ENCODE measurements around the gene TBX5.

Gene TBX5

GRCh38 chr12:114320101-114320500 lies 85.8 kb downstream of the TBX5 start:
- TF ChIP-seq CTCF (IDR thresholded peaks at IDR 0.05; ENCODE audit: low read depth, low read length), result no peak
- no peak overlapping the region for H3K4me3 ChIP-seq (ENCODE audit: low read depth, low read length)

GRCh38 chr12:114319422-114319821 lies 86.5 kb downstream of the TBX5 start:
- no peak overlapping the region for H3K4me3 ChIP-seq (ENCODE audit: low read depth, low read length)
- no peak for TF ChIP-seq CTCF (IDR thresholded peaks at IDR 0.05; ENCODE audit: low read depth, low read length)

DNA sequence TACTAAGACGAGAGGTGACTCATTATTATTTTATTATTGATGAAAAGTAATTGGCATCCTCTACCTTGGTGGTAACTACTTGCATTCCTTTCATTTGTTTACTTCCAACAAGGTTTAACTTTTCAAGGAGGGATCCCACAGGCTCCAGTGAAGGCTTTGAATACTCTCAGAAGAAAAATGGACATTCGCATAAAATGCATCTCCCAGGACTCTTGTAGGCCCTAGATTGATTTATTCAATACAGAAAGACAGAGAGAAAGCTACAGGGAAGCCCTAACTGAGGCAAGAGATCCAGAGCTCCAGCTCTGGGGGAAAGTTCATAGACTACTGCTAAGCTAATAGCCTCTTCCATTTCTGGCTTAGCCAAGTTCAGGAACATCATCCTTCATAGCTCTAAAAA lies 87.0 kb downstream of the TBX5 start:
- no peak overlapping the region for H3K4me3 ChIP-seq (ENCODE audit: low read depth, low read length)
- TF ChIP-seq CTCF (IDR thresholded peaks at IDR 0.05; ENCODE audit: low read depth, low read length), result no peak

GRCh38 chr12:114316076-114316475 lies 89.9 kb downstream of the TBX5 start:
- no peak for TF ChIP-seq CTCF (IDR thresholded peaks at IDR 0.05; ENCODE audit: low read depth, low read length)
- no peak overlapping the region for H3K4me3 ChIP-seq (ENCODE audit: low read depth, low read length)

GRCh38 chr12:114314974-114315720 lies 90.8 kb downstream of the TBX5 start:
- H3K4me3 ChIP-seq (ENCODE audit: low read depth, low read length), result no peak overlapping the region
- TF ChIP-seq CTCF (IDR thresholded peaks at IDR 0.05; ENCODE audit: low read depth, low read length), result no peak

DNA sequence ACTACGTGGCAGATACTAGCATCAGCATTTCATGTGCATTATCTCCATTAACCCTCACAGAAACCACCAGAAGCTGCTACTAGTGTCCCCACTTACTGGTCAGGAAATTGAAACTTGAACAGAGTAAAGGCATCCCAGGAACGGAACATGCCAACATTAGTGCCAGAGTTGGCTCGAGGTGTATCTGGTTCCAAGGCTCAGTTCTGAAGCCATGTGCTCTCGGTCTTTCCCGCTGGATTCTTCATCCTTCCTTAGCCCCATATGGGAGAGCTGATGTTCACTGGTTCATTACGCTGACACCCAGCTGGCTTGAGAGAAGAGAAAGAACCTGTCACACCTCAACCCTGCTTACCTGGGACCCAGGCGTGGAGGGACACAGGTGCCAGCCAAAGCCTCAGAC lies 91.5 kb downstream of the TBX5 start:
- TF ChIP-seq CTCF (IDR thresholded peaks at IDR 0.05; ENCODE audit: low read depth, low read length), result no peak
- H3K4me3 ChIP-seq (ENCODE audit: low read depth, low read length), result no peak overlapping the region

DNA sequence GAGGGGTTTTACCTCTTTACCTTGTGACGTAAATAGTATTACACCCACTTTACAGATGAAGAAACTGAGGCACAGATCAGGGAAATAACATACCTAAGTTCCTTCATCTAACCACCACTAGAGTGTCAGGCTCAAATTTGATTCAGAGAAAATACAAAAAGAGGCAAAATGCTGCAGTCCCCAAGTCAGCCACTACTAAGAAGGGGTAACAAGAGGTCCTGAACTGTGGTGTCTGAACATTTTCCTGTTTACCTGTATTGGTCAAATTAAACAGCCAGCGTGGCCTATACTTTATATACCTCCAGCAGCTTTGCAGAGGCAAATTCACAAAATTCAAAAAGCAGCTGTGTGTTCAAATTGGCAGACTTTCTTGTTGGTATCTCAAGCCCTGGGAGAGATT lies 92.0 kb downstream of the TBX5 start:
- no peak for TF ChIP-seq CTCF (IDR thresholded peaks at IDR 0.05; ENCODE audit: low read depth, low read length)

More for the DNA sequence above, 92.0 kb downstream of the TBX5 start:
- H3K4me3 ChIP-seq (ENCODE audit: low read depth, low read length), result no peak overlapping the region

All from WI38 (cell line).